Hepatocyte (in vitro differentiated cells): Measurements from ENCODE around the gene TCL1B. TPM values are rescaled to one million over a fixed set of nuclear protein-coding genes. Genes with fewer than 3 reads are reported as not detected.

Experiments
- DNase-seq: peaks from one replicate; pipeline ENCODE4 v3.0.0-alpha.2; 2016; ENCODE audit warnings: low spot score
- H2AFZ ChIP-seq: fragments of 200-600 bp; sonication (generic); 2 replicates; pipeline ENCODE4 v1.6.0; 2016; ENCODE audit warnings: antibody characterized with exemption, mild to moderate bottlenecking
- H3K27ac ChIP-seq: fragments of 200-600 bp; sonication (generic); 2 replicates; pipeline ENCODE4 v1.5.1; 2016; ENCODE audit warnings: mild to moderate bottlenecking
- H3K27me3 ChIP-seq: fragments of 200-600 bp; sonication (generic); 2 replicates; pipeline ENCODE4 v1.6.1; 2016
- H3K36me3 ChIP-seq: fragments of 200-600 bp; sonication (generic); replicated peaks from 2 replicates; pipeline ENCODE4 v1.5.1; 2016; ENCODE audit warnings: low read depth; ENCODE audit not compliant: insufficient read depth
- H3K4me1 ChIP-seq: fragments of 200-600 bp; sonication (generic); 2 replicates; pipeline ENCODE4 v1.5.1; 2016; ENCODE audit warnings: mild to moderate bottlenecking, moderate library complexity; ENCODE audit not compliant: insufficient read depth
- H3K4me2 ChIP-seq: fragments of 200-600 bp; sonication (generic); 2 replicates; pipeline ENCODE4 v1.6.0; 2016
- H3K4me3 ChIP-seq: fragments of 200-600 bp; sonication (generic); 2 replicates; pipeline ENCODE4 v1.5.1; 2016; ENCODE audit warnings: mild to moderate bottlenecking
- H3K79me2 ChIP-seq: fragments of 200-600 bp; sonication (generic); 2 replicates; pipeline ENCODE4 v1.6.0; 2017; ENCODE audit warnings: mild to moderate bottlenecking
- H3K9me2 ChIP-seq: fragments of 200-600 bp; sonication (generic); replicated peaks from 2 replicates; pipeline ENCODE4 v1.6.0; 2017; ENCODE audit warnings: mild to moderate bottlenecking; ENCODE audit not compliant: insufficient read depth
- H3K9me3 ChIP-seq: fragments of 200-600 bp; sonication (generic); 2 replicates; pipeline ENCODE4 v1.5.1; 2016; ENCODE audit warnings: low read depth, mild to moderate bottlenecking
- H4K20me1 ChIP-seq: fragments of 200-600 bp; sonication (generic); 2 replicates; pipeline ENCODE4 v1.6.0; 2016; ENCODE audit warnings: mild to moderate bottlenecking; ENCODE audit not compliant: insufficient read depth, poor library complexity, severe bottlenecking
- CTCF ChIP-seq: fragments of 200-600 bp; sonication (generic); IDR thresholded peaks from 2 replicates; pipeline ENCODE4 v1.5.1; 2016; ENCODE audit warnings: antibody characterized with exemption, mild to moderate bottlenecking; ENCODE audit not compliant: poor library complexity
- EZH2 ChIP-seq: fragments of 200-600 bp; sonication (generic); IDR thresholded peaks from 2 replicates; pipeline ENCODE4 v1.6.1; 2016; ENCODE audit warnings: antibody characterized with exemption, mild to moderate bottlenecking, borderline replicate concordance
- EZH2phosphoT487 ChIP-seq: fragments of 200-600 bp; sonication (generic); IDR thresholded peaks from one replicate; pipeline ENCODE4 v1.6.1; 2018; ENCODE audit warnings: antibody characterized with exemption, mild to moderate bottlenecking, low read depth, moderate library complexity; ENCODE audit not compliant: unreplicated experiment, severe bottlenecking
- WGBS: methylation state at CpG from one replicate; pipeline ENCODE4 v1.1.6; 2016; ENCODE audit warnings: low lambda C conversion rate; ENCODE audit errors: missing lambda C conversion rate; 5-methylcytosine and 5-hydroxymethylcytosine counted together
- polyA plus RNA-seq: library from polyadenylated mRNA; unstranded; fragments of >200 nt; fragmentation: Nextera tagmentation; extraction: Ambion mirVana; gene quantifications from 2 replicates; pipeline ENCODE4 v1.2.1, GENCODE V29; 2016
- total RNA-seq: library from RNA; depleted of rRNA; stranded (reverse); fragments of >200 nt; gene quantifications from 2 replicates; pipeline ENCODE4 v1.2.3, GENCODE V29; 2014

The TCL1B gene
- total and polyA plus RNA-seq, 2 experiments from 2014 or later: 0.50 TPM; not detected in 1

GRCh38 chr14:95675486-95675885, 10.7 kb upstream of the TCL1B start:
- Histone ChIP-seq H3K27me3 (peaks cover 6% of the 10 kb centered on the region), H3K36me3 (no peaks in the 10 kb centered on the region), H4K20me1 (no peaks in the 10 kb centered on the region), H3K9me3 (no peaks in the 10 kb centered on the region), H3K27ac (no peak overlapping the region), H3K4me1 (no peaks in the 10 kb centered on the region), H3K4me2 (no peak overlapping the region), H3K79me2 (no peaks in the 10 kb centered on the region), H3K9me2 (no peaks in the 10 kb centered on the region), H2AFZ (no peak overlapping the region), H3K4me3 (no peak overlapping the region)
- no peak for TF ChIP-seq EZH2
- no peak for TF ChIP-seq EZH2phosphoT487
- TF ChIP-seq CTCF: no peak
- 67% methylated on average over 4 of the region's 4 CpGs for WGBS
- no peak for DNase-seq

- TF ChIP-seq CTCF (no peak), EZH2phosphoT487 (no peak)
- Histone ChIP-seq H3K36me3 (no peaks in the 10 kb centered on the region), H2AFZ (no peak overlapping the region), H3K4me2 (no peak overlapping the region), H3K9me3 (no peaks in the 10 kb centered on the region), H3K9me2 (no peaks in the 10 kb centered on the region), H3K4me1 (no peaks in the 10 kb centered on the region), H3K27me3 (no peaks in the 10 kb centered on the region), H3K27ac (no peak overlapping the region), H4K20me1 (no peaks in the 10 kb centered on the region), H3K4me3 (no peak overlapping the region), H3K79me2 (no peaks in the 10 kb centered on the region)
- no peak for DNase-seq
- WGBS: 95% methylated on average over 4 of the region's 4 CpGs
Measured at GRCh38 chr14:95677179-95677835, 8.9 kb upstream of the TCL1B start.

- no peaks in the 10 kb centered on the region for H3K9me2 ChIP-seq
- H3K4me1 ChIP-seq: no peaks in the 10 kb centered on the region
- DNase-seq: no peak
- no peak overlapping the region for H3K4me2 ChIP-seq
- H3K9me3 ChIP-seq: no peaks in the 10 kb centered on the region
- H3K27me3 ChIP-seq: no peaks in the 10 kb centered on the region
- no peak overlapping the region for H3K27ac ChIP-seq
- no peaks in the 10 kb centered on the region for H4K20me1 ChIP-seq
- no peaks in the 10 kb centered on the region for H3K79me2 ChIP-seq
- TF ChIP-seq EZH2 (no peak), CTCF (no peak), EZH2phosphoT487 (no peak)
- 73% methylated on average over 4 of the region's 4 CpGs for WGBS
- no peak overlapping the region for H3K4me3 ChIP-seq
- no peaks in the 10 kb centered on the region for H3K36me3 ChIP-seq
- H2AFZ ChIP-seq: no peak overlapping the region
Measured at GRCh38 chr14:95679148-95679815, 6.9 kb upstream of the TCL1B start.
